Panc1 (cell line): Measurements from ENCODE around the gene FAF1.

Source experiments
- REST ChIP-seq, 2 experiments: IDR thresholded peaks; 2 replicates each; pipeline ENCODE4 v1.6.1; 2011 to 2012; ENCODE audit warnings: low read depth in 2 of 2, control low read depth in 1 of 2, low read length in 1 of 2, mild to moderate bottlenecking in 1 of 2, moderate library complexity in 1 of 2; ENCODE audit not compliant: insufficient read depth in 1 of 2
- TCF7L2 ChIP-seq: IDR thresholded peaks from 2 replicates; pipeline ENCODE4 v1.6.1; 2011; ENCODE audit warnings: mild to moderate bottlenecking, low read depth, low read length, inconsistent platforms
- TF ChIP-seq, protein P1 (sequence below): fragments of 450-650 bp; IDR thresholded peaks from 2 replicates; pipeline ENCODE4 v1.5.1; 2017; ENCODE audit warnings: mild to moderate bottlenecking

- TF ChIP-seq, protein P1, sequence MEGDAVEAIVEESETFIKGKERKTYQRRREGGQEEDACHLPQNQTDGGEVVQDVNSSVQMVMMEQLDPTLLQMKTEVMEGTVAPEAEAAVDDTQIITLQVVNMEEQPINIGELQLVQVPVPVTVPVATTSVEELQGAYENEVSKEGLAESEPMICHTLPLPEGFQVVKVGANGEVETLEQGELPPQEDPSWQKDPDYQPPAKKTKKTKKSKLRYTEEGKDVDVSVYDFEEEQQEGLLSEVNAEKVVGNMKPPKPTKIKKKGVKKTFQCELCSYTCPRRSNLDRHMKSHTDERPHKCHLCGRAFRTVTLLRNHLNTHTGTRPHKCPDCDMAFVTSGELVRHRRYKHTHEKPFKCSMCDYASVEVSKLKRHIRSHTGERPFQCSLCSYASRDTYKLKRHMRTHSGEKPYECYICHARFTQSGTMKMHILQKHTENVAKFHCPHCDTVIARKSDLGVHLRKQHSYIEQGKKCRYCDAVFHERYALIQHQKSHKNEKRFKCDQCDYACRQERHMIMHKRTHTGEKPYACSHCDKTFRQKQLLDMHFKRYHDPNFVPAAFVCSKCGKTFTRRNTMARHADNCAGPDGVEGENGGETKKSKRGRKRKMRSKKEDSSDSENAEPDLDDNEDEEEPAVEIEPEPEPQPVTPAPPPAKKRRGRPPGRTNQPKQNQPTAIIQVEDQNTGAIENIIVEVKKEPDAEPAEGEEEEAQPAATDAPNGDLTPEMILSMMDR = no peak
- TF ChIP-seq TCF7L2 (no peak), REST (IDR thresholded peaks at IDR 0.05; ENCODE audit: insufficient read depth in 1 of 2, low read depth in 2 of 2, low read length in 1 of 2) (no peak)
These were observed 10.6 kb downstream of the FAF1 start for GRCh38 chr1:50949286-50949982.
